H54 (cell line): ENCODE data around the gene STT3B.
A peak's percentile ranks its signal among the peaks of the same experiment; 100 is the strongest.

Experiments used
- DNase-seq: peaks from one replicate; pipeline ENCODE4 v3.0.0; 2011; ENCODE audit warnings: low spot score, mixed read lengths; ENCODE audit not compliant: insufficient read length
- FAIRE-seq: peaks from 3 replicates; lab custom pipeline; 2011; peaks lifted over from hg19 to GRCh38; lab: Jason Lieb, UNC
- POLR2A ChIP-seq: IDR thresholded peaks from 2 replicates; pipeline ENCODE4 v1.6.1; 2011; ENCODE audit warnings: low read depth, mild to moderate bottlenecking, low read length

The STT3B gene

GRCh38 chr3:31532587-31533168 is at the start of gene STT3B:
TSS of gene STT3B (plus strand) at chr3:31532925. CDS start at chr3:31532999, 74 bp downstream.
- DNase-seq (peak; percentile 54), FAIRE-seq (no peak)
- peak; percentile 73 for TF ChIP-seq POLR2A

GRCh38 chr3:31483776-31484175 is 48.9 kb upstream of the STT3B start:
- no peak for TF ChIP-seq POLR2A
- DNase-seq = no peak
- FAIRE-seq = no peak

- DNase-seq (no peak), FAIRE-seq (no peak)
- no peak for TF ChIP-seq POLR2A
These were observed 47.5 kb upstream of the STT3B start for GRCh38 chr3:31485196-31485595.

GRCh38 chr3:31486865-31487533 is 45.7 kb upstream of the STT3B start:
- DNase-seq (no peak), FAIRE-seq (no peak)
- TF ChIP-seq POLR2A = no peak

- no peak for TF ChIP-seq POLR2A
- no peak for DNase-seq
- no peak for FAIRE-seq
These were observed 44.2 kb upstream of the STT3B start for GRCh38 chr3:31488475-31489017.

GRCh38 chr3:31490502-31490901 is 42.2 kb upstream of the STT3B start:
- TF ChIP-seq POLR2A = no peak
- FAIRE-seq (no peak), DNase-seq (no peak)

- DNase-seq (no peak), FAIRE-seq (no peak)
These were observed 41.1 kb upstream of the STT3B start for GRCh38 chr3:31491660-31492059.

GRCh38 chr3:31493149-31493548 is 39.6 kb upstream of the STT3B start:
- FAIRE-seq (no peak), DNase-seq (no peak)
- TF ChIP-seq POLR2A = no peak

More at GRCh38 chr3:31491660-31492059, 41.1 kb upstream of the STT3B start:
- no peak for TF ChIP-seq POLR2A

- no peak for DNase-seq
- no peak for FAIRE-seq
- no peak for TF ChIP-seq POLR2A
These were observed 36.6 kb upstream of the STT3B start for GRCh38 chr3:31495971-31496665.

GRCh38 chr3:31498791-31499190 is 33.9 kb upstream of the STT3B start:
- DNase-seq (no peak), FAIRE-seq (no peak)
- TF ChIP-seq POLR2A = no peak

- no peak for TF ChIP-seq POLR2A
- FAIRE-seq (no peak), DNase-seq (no peak)
These were observed 33.4 kb upstream of the STT3B start for GRCh38 chr3:31499281-31499680.

- TF ChIP-seq POLR2A = no peak
- FAIRE-seq (no peak), DNase-seq (no peak)
These were observed 29.9 kb upstream of the STT3B start for GRCh38 chr3:31502803-31503221.

- TF ChIP-seq POLR2A = no peak
- DNase-seq = no peak
These were observed 29.3 kb upstream of the STT3B start for GRCh38 chr3:31503456-31503855.

GRCh38 chr3:31504230-31504629 is 28.5 kb upstream of the STT3B start:
- no peak for TF ChIP-seq POLR2A
- DNase-seq (no peak), FAIRE-seq (no peak)

More at GRCh38 chr3:31503456-31503855, 29.3 kb upstream of the STT3B start:
- no peak for FAIRE-seq
